Measurements from ENCODE around the gene SPACA5B. TPM values are rescaled to one million over a fixed set of nuclear protein-coding genes. Genes with fewer than 3 reads are reported as not detected.

Gene SPACA5B
- not detected in 2 replicates for total RNA-seq

GRCh38 chrX:48130326-48130725 is at the start of gene SPACA5B:
TSS of gene SPACA5B (plus strand) at chrX:48130626. CDS start at chrX:48130688, 62 bp downstream.

Other genes with a start within 250 kb of the SPACA5B start
- 3.3 and 3.6 TPM in 2 replicates for gene ZNF182, start 126.6 kb upstream of the SPACA5B start, total RNA-seq
- not detected in 2 replicates for gene SPACA5, start 123.6 kb upstream of the SPACA5B start, total RNA-seq
- 0.97 and 1.5 TPM in 2 replicates for gene ZNF630, start 59.0 kb upstream of the SPACA5B start, total RNA-seq
- gene SSX5, start 66.2 kb downstream of the SPACA5B start, total RNA-seq = not detected in 2 replicates
- not detected in 2 replicates for gene SSX1, start 124.8 kb downstream of the SPACA5B start, total RNA-seq
- not detected in 2 replicates for gene SSX3, start 226.1 kb downstream of the SPACA5B start, total RNA-seq